GM10266 (cell line): ENCODE measurements around the gene LAMC2.

ENCODE experiments used
- DNase-seq: peaks from one replicate; pipeline ENCODE4 v3.0.0; 2012; ENCODE audit errors: extremely low spot score
- CTCF ChIP-seq: IDR thresholded peaks from 2 replicates; pipeline ENCODE4 v1.5.1; 2012; ENCODE audit warnings: mild to moderate bottlenecking, low read depth; ENCODE audit not compliant: control insufficient read depth, insufficient read depth; ENCODE audit errors: missing control alignments

LAMC2 gene

GRCh38 chr1:183285746-183286145 is 99.7 kb downstream of the LAMC2 start:
- no peak for TF ChIP-seq CTCF
- DNase-seq, result no peak

GRCh38 chr1:183287191-183287675 is 101.2 kb downstream of the LAMC2 start:
- DNase-seq, result no peak
- TF ChIP-seq CTCF, result no peak

- DNase-seq, result no peak
- TF ChIP-seq CTCF, result no peak
These were observed 102.5 kb downstream of the LAMC2 start for GRCh38 chr1:183288583-183288982.

- DNase-seq, result no peak
- no peak for TF ChIP-seq CTCF
These were observed 103.0 kb downstream of the LAMC2 start for GRCh38 chr1:183289051-183289496.

GRCh38 chr1:183290628-183291027 is 104.6 kb downstream of the LAMC2 start:
- no peak for TF ChIP-seq CTCF
- DNase-seq, result no peak

GRCh38 chr1:183291216-183291762 is 105.2 kb downstream of the LAMC2 start:
- DNase-seq, result no peak
- TF ChIP-seq CTCF, result no peak

GRCh38 chr1:183291802-183292514 is 105.9 kb downstream of the LAMC2 start:
- TF ChIP-seq CTCF, result no peak
- no peak for DNase-seq
